Epithelial cell of proximal tubule (primary cell): ENCODE measurements around the gene GPBAR1. TPM values are rescaled to one million over a fixed set of nuclear protein-coding genes. Genes with fewer than 3 reads are reported as not detected.

Experiments
- DNase-seq: peaks from one replicate; pipeline ENCODE4 v3.0.0-alpha.2; 2011; ENCODE audit warnings: low read depth
- H3K4me3 ChIP-seq: 2 replicates; pipeline ENCODE4 v1.5.1; 2011; ENCODE audit warnings: low read depth, mild to moderate bottlenecking, low read length
- total RNA-seq: library from RNA; depleted of rRNA; stranded (reverse); fragments of >200 nt; gene quantifications from 2 replicates; pipeline ENCODE4 v1.2.3, GENCODE V29; 2015
- TF ChIP-seq, protein P1 (sequence below): conservative IDR thresholded peaks from 2 replicates; pipeline ENCODE4 v1.5.1; 2012; ENCODE audit warnings: low read depth, mild to moderate bottlenecking, low read length

The GPBAR1 gene
- total RNA-seq, 1 donor from 2014 or later = 2.3 TPM

DNA sequence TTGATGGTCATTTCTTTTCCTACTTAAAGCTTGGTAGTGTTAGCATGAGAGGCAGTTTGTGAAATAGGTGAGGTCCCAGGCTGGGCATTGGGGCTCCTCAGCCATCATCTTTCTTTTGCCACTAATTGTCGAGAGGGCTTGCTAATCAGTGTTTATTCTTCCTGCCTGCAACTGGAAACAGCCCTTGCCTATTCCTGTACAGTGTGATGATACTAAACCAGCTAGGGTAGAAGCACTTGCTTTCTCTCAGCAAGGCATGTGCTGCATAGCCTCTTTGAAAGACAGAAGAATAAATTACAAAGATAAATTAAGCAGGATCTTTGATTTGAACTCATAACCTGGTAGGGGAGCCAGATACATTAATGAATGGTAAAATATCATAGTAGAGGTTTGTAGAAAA, 16.6 kb upstream of the GPBAR1 start:
- no peak for DNase-seq
- TF ChIP-seq, protein P1, sequence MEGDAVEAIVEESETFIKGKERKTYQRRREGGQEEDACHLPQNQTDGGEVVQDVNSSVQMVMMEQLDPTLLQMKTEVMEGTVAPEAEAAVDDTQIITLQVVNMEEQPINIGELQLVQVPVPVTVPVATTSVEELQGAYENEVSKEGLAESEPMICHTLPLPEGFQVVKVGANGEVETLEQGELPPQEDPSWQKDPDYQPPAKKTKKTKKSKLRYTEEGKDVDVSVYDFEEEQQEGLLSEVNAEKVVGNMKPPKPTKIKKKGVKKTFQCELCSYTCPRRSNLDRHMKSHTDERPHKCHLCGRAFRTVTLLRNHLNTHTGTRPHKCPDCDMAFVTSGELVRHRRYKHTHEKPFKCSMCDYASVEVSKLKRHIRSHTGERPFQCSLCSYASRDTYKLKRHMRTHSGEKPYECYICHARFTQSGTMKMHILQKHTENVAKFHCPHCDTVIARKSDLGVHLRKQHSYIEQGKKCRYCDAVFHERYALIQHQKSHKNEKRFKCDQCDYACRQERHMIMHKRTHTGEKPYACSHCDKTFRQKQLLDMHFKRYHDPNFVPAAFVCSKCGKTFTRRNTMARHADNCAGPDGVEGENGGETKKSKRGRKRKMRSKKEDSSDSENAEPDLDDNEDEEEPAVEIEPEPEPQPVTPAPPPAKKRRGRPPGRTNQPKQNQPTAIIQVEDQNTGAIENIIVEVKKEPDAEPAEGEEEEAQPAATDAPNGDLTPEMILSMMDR = no peak
- no peak overlapping the region for H3K4me3 ChIP-seq

DNA sequence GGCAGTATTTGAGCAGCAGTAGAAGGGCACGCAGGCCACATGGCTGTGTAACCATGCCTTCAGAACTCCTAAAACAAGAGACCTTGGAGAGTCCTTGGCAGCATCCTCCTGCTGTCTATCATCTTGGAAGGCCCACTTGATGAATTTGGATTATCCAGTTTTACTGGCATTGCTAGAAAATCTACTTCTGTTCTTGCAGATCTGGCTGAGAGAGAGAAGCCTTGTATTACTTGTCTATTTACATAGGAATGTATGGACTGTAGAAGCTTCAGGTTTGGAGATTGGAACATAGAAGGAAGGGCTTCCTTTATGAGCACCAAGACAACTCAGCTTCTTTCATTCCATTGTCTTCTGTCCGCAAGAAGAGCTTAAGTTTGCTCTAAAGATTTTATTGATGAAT, 16.1 kb upstream of the GPBAR1 start:
- DNase-seq = no peak
- TF ChIP-seq, protein P1 = no peak
- no peak overlapping the region for H3K4me3 ChIP-seq

DNA sequence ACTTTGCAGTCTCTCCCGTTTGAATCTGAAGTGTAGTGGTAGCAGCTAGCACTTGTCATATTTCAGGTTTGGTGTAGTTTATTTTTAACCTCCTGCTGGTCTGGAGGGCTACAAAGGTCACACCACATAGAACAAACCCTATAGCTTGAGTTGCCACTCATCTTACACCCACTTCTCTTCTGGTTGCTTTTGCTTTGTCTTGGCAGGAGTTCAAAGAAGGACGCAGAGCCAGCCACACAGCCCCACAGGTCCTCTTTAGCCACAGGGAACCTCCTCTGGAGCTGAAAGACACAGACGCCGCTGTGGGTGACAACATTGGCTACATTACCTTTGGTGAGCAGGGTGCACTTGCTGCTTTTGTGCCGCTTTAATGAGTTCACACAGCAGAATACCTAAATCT, 15.6 kb upstream of the GPBAR1 start:
- TF ChIP-seq, protein P1 = no peak
- no peak overlapping the region for H3K4me3 ChIP-seq
- no peak for DNase-seq

DNA sequence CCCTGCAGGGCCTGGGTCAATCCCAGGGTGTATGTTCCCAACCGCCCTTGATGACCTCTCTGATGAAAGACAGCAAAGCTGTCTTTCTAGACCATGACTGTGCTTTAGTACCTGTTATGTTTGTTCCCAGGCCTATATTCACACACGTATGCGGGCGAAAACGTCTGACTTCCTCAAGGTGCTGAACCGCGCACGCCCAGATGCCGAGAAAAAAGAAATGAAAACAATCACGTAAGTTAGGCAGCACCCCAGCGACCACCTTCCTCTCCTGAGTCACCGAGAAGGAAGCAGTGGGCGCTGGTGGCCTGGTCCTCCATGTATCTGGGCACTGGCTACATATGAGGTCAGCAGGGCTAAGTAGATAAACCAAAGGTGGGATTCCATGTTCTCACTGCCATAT, 11.1 kb upstream of the GPBAR1 start:
- TF ChIP-seq, protein P1 = no peak
- no peak for DNase-seq
- no peak overlapping the region for H3K4me3 ChIP-seq

DNA sequence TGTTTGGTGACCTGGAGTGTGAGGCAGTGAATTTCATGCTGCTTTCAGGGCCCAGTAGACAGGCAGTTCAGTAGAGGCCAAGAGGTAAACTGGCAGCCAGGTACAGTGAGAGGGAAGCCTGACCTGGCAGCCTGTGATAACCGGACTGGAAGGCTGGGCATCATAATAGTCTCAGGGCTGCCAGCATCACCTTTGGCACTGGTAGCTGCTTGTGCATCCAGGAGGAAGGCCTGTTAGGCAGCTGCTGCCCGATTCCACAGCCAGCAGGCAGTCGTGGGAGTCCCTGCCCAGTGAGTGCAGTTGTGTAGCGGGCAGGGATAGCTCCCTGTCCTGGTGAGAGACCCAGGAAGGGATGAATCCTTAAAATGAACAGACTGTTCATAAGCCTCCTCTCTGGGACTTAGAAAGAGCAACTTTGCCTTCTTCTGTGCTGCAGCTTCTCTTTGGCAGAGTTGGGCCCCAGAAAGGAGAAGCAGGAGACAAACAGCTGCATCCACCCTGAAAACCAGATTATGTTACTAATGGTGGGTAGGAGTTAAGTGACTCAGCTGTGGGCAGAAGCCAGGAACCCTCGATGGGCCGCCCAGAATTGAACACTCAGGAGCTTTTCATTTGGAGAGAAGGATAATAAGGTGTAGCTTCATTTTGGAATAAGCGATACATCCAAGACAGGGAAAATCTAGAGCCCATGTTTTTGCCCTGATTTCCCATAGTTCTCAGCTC, 8.1 kb upstream of the GPBAR1 start:
- no peak overlapping the region for H3K4me3 ChIP-seq
- TF ChIP-seq, protein P1 = no peak
- DNase-seq = no peak

DNA sequence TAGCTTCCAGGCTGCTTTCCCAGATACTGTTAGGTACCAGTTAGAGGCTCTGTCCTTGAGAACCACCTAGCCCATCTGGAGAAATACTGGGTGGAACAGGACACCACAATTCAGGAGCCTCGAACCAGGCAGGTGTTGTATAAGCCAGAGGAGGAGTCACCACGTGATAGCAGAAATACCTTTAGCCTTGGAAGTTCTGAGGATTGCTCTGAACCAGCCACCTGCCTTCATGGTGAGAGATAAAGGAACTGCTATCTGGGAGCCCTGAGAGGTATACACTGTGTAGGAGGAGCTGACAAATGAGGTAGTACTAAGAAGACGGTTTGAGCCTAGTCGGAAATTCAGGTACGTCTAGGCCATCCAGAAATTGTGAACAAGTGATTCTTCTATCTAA, 7.6 kb upstream of the GPBAR1 start:
- TF ChIP-seq, protein P1 = no peak
- no peak overlapping the region for H3K4me3 ChIP-seq
- no peak for DNase-seq

DNA sequence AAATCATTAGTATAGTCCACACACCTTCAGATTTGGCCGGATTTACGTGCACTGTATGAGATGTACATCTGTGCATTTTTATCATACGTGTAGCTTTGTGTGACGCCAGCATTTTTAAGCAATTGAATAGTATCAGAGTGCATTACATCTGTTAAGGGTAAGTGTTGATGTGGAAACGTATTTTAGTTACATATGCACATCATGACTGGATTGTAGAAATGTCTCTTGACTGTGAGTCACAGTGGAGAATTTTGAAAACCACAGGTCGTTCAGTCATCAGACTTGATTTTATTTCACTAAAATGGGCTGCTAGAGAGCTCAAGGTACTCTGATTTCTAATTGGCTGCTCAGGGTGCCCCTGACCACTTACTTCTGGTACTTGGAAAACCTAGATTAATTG, 5.4 kb upstream of the GPBAR1 start:
- no peak for DNase-seq
- H3K4me3 ChIP-seq = no peak overlapping the region
- TF ChIP-seq, protein P1 = no peak
